Measurements from ENCODE around the gene GTPBP3.

Gene GTPBP3

GRCh38 chr19:17314007-17314593 is 23.3 kb upstream of the GTPBP3 start:
- no peak for DNase-seq
- peaks cover 33% of the 10 kb centered on the region for H3K36me3 ChIP-seq

DNA sequence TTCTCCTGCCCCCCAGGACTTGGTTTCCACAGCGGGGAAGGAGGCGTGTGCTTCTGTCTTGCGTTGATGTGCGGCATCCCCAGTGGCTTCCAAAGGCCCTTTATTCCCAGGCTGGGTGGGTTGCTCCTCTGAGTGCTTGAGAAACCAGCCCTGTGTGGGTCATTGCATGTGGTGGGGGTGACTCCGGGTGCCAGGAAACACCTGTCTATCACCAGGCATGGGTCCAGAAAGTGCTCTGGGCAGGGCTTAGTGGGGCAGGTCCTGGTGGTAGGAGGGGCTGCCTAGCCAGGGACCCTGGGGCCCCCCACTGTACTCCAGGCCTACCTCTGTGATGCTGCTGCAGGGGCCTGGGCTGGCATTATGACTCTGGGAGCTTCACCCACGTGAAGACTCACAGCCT is 18.4 kb upstream of the GTPBP3 start:
- DNase-seq: no peak
- no peak overlapping the region for H3K4me3 ChIP-seq (ENCODE audit: low read depth, low read length)
- H3K27ac ChIP-seq: no peak overlapping the region
- H3K9me3 ChIP-seq (ENCODE audit: severe bottlenecking): no peaks in the 10 kb centered on the region
- H3K36me3 ChIP-seq: peaks cover 48% of the 10 kb centered on the region
- no peaks in the 10 kb centered on the region for H3K27me3 ChIP-seq (ENCODE audit: insufficient read depth, low read depth, severe bottlenecking)
- TF ChIP-seq, protein P1, sequence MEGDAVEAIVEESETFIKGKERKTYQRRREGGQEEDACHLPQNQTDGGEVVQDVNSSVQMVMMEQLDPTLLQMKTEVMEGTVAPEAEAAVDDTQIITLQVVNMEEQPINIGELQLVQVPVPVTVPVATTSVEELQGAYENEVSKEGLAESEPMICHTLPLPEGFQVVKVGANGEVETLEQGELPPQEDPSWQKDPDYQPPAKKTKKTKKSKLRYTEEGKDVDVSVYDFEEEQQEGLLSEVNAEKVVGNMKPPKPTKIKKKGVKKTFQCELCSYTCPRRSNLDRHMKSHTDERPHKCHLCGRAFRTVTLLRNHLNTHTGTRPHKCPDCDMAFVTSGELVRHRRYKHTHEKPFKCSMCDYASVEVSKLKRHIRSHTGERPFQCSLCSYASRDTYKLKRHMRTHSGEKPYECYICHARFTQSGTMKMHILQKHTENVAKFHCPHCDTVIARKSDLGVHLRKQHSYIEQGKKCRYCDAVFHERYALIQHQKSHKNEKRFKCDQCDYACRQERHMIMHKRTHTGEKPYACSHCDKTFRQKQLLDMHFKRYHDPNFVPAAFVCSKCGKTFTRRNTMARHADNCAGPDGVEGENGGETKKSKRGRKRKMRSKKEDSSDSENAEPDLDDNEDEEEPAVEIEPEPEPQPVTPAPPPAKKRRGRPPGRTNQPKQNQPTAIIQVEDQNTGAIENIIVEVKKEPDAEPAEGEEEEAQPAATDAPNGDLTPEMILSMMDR (IDR thresholded peaks at IDR 0.05; ENCODE audit: low read depth, low read length): no peak

More at GRCh38 chr19:17314007-17314593, 23.3 kb upstream of the GTPBP3 start:
- TF ChIP-seq, protein P1 (IDR thresholded peaks at IDR 0.05; ENCODE audit: low read depth, low read length): no peak
- H3K4me3 ChIP-seq (ENCODE audit: low read depth, low read length): no peak overlapping the region
- H3K9me3 ChIP-seq (ENCODE audit: severe bottlenecking): no peaks in the 10 kb centered on the region
- H3K27me3 ChIP-seq (ENCODE audit: insufficient read depth, low read depth, severe bottlenecking): no peaks in the 10 kb centered on the region
- no peak overlapping the region for H3K27ac ChIP-seq

- H3K9me3 ChIP-seq (ENCODE audit: severe bottlenecking): no peaks in the 10 kb centered on the region
- H3K4me3 ChIP-seq (ENCODE audit: low read depth, low read length): no peak overlapping the region
- no peaks in the 10 kb centered on the region for H3K27me3 ChIP-seq (ENCODE audit: insufficient read depth, low read depth, severe bottlenecking)
- no peak for DNase-seq
- no peak overlapping the region for H3K27ac ChIP-seq
- peaks cover 44% of the 10 kb centered on the region for H3K36me3 ChIP-seq
- TF ChIP-seq, protein P1 (IDR thresholded peaks at IDR 0.05; ENCODE audit: low read depth, low read length): no peak
Observed at GRCh38 chr19:17319473-17320238, 17.7 kb upstream of the GTPBP3 start.

DNA sequence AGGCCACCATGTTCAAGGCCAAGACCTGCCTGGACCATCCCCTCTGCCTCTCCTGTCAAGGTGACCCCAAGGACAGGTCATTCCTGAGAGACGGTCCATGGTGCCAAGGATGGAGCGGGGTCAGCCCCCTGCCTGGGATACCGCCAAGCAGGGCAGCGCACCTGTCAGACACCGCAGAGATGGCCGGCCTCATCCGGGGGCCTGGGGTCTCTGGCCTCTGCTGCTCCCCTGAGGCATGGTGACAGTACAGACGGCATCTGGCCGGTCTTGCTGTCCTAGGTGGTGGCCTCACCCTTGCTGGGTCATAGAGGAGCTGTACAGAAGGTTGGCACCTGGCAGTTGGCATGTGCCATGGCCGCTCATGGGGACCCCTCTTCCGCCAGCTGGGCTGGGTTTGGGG is 16.9 kb upstream of the GTPBP3 start:
- H3K4me3 ChIP-seq (ENCODE audit: low read depth, low read length): no peak overlapping the region
- no peaks in the 10 kb centered on the region for H3K9me3 ChIP-seq (ENCODE audit: severe bottlenecking)
- no peaks in the 10 kb centered on the region for H3K27me3 ChIP-seq (ENCODE audit: insufficient read depth, low read depth, severe bottlenecking)
- H3K36me3 ChIP-seq: peaks cover 50% of the 10 kb centered on the region
- TF ChIP-seq, protein P1 (IDR thresholded peaks at IDR 0.05; ENCODE audit: low read depth, low read length): no peak
- DNase-seq: no peak
- no peak overlapping the region for H3K27ac ChIP-seq

DNA sequence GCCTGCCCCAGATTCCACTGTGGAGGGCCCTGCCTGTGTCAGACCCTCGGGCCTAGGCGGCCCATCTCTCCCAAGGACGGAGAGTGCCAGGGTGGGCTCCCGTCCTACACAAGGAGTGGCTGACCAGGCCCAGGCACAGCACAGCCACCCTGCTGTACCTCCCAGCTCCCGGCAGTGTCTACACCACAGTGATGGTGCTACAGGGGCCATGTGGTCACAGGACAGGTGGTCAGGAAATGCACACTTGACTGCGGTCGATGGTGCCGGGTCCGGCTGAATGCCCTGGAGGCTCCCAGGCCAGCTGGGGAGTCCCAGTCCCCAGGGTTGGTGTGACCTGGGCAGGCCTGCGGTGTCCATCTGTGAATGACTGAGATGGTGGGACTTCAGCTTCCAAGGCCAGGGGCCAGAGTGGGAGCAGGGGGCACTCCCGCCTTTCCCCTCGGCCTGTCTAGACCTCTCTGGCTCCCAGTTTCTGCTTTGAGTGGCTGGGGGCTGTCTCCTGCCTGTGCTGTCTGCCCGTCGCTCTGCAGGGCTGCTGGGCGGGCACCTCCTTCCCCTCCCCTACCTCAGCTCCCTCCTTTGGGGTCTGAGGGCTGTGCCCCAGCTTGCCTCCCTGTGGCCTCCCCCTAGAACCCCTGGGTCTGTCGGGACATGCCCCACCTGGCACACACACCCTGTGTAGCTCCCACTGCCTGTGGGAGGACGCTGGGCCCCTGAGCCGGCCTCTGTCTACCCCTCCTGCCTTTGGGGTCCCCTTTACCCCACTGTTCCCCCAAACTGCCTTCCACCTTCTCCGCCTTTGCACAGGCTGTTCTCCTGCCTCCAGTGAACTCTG is 15.5 kb upstream of the GTPBP3 start:
- no peak overlapping the region for H3K27ac ChIP-seq
- H3K4me3 ChIP-seq (ENCODE audit: low read depth, low read length): no peak overlapping the region
- TF ChIP-seq, protein P1 (IDR thresholded peaks at IDR 0.05; ENCODE audit: low read depth, low read length): no peak
- no peaks in the 10 kb centered on the region for H3K27me3 ChIP-seq (ENCODE audit: insufficient read depth, low read depth, severe bottlenecking)
- DNase-seq: no peak
- peaks cover 52% of the 10 kb centered on the region for H3K36me3 ChIP-seq
- no peaks in the 10 kb centered on the region for H3K9me3 ChIP-seq (ENCODE audit: severe bottlenecking)

Data from WERI-Rb-1 (cell line).